Left kidney (tissue), 2 donors: ENCODE data around the gene OOSP2. TPM values are rescaled to one million over a fixed set of nuclear protein-coding genes. Genes with fewer than 3 reads are reported as not detected.

ENCODE experiments used
- DNase-seq: peaks from one replicate; pipeline ENCODE4 v3.0.0-alpha.2; 2013
- polyA plus RNA-seq: library from polyadenylated mRNA; unstranded; fragments of 120-200 nt; gene quantifications from one replicate; pipeline ENCODE4 v1.2.1, GENCODE V29; 2013; ENCODE audit not compliant: insufficient read length

Gene OOSP2
- polyA plus RNA-seq, 1 donor: not detected

- no peak for DNase-seq
These were observed 38.5 kb downstream of the OOSP2 start for GRCh38 chr11:60078745-60079144.

DNA sequence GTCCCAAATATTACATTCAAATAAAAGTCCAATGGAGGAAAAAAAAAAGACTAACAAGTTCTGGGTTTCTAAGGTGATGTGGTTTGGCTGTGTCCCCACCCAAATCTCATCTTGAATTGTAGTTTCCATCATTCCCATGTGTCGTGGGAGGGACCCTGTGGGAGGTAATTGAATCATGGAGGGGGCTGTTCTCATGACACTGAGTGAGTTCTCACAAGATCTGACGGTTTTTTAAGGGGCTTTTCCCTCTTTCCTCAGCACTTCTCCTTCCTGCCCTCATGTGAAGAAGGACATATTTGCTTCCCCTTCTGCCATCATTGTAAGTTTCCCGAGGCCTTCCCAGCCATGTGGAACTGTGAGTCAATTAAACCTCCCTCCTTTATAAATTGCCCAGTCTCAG, 40.3 kb downstream of the OOSP2 start:
- DNase-seq: no peak

GRCh38 chr11:60084631-60085273, 44.5 kb downstream of the OOSP2 start:
- DNase-seq: no peak

GRCh38 chr11:60085909-60086308, 45.7 kb downstream of the OOSP2 start:
- no peak for DNase-seq

- no peak for DNase-seq
These were observed 47.0 kb downstream of the OOSP2 start for GRCh38 chr11:60087239-60087638.

DNA sequence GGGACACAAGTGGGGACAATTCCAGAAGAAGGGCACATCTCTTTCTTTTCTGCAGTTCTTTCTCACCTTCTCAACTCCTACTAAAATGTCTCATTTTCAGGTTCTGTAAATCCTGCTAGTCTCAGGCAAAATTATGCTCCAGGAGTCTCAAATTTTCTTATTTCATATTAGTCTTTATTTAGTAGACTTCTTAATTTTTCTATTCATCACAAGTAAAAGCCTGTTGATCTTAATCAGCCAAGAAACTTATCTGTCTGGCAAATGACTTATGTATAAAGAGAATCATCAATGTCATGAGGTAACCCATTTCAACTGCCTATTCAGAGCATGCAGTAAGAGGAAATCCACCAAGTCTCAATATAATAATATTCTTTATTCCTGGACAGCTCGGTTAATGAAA, 48.2 kb downstream of the OOSP2 start, which contains the start of gene MS4A2:
Gene MS4A2 (plus strand): TSS at position 301 of the 400 bp plus-strand sequence. CDS start 102 bp downstream, outside the sequence.
- DNase-seq: no peak

DNA sequence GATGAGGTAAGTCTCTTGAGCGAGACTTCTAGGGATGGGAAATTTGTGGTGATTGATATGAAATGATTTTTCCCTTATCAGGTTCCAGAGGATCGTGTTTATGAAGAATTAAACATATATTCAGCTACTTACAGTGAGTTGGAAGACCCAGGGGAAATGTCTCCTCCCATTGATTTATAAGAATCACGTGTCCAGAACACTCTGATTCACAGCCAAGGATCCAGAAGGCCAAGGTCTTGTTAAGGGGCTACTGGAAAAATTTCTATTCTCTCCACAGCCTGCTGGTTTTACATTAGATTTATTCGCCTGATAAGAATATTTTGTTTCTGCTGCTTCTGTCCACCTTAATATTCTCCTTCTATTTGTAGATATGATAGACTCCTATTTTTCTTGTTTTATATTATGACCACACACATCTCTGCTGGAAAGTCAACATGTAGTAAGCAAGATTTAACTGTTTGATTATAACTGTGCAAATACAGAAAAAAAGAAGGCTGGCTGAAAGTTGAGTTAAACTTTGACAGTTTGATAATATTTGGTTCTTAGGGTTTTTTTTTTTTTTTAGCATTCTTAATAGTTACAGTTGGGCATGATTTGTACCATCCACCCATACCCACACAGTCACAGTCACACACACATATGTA, 55.4 kb downstream of the OOSP2 start:
- DNase-seq: no peak

DNA sequence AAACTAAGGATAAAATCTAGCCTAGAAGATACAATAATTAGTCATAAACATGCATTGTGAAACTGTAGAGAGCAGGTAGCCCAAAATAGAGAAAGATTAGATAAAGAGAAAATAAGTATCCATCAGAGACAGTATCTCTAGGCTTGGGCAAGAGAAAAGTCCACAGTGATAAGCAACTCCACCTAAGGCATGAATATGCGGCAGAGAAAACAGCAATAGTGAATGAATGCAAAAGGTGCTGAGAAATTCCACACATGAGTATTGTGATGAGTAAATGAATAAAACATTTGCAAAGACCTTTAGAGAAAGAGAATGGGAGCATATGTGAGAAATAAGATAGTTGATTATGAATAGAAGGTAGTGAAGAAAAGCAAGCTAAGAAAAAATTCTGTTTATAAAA, 57.0 kb downstream of the OOSP2 start:
- no peak for DNase-seq

Other genes starting within 250 kb of the OOSP2 start
- gene MRPL16, start 229.6 kb upstream of the OOSP2 start, polyA plus RNA-seq: 60.4 TPM
- gene CBLIF, start 194.9 kb upstream of the OOSP2 start, polyA plus RNA-seq: 0.20 TPM
- not detected for gene TCN1, start 173.9 kb upstream of the OOSP2 start, polyA plus RNA-seq
- gene OOSP3, start 161.6 kb upstream of the OOSP2 start, polyA plus RNA-seq: not detected
- gene OOSP1, start 102.0 kb upstream of the OOSP2 start, polyA plus RNA-seq: 0.35 TPM
- gene OOSP4A, start 76.4 kb upstream of the OOSP2 start, polyA plus RNA-seq: 0.33 TPM
- gene OOSP4B, start 23.2 kb upstream of the OOSP2 start, polyA plus RNA-seq: not detected
- 0.52 TPM for gene MS4A3, start 16.3 kb downstream of the OOSP2 start, polyA plus RNA-seq
- gene MS4A2, start 48.3 kb downstream of the OOSP2 start, polyA plus RNA-seq: 0.07 TPM
- 14.2 TPM for gene MS4A6A, start 142.7 kb downstream of the OOSP2 start, polyA plus RNA-seq
- gene MS4A4E, start 202.7 kb downstream of the OOSP2 start, polyA plus RNA-seq: 0.76 TPM
- 3.3 TPM for gene MS4A4A, start 240.3 kb downstream of the OOSP2 start, polyA plus RNA-seq